ENCODE data around the gene CDK7. TPM values are rescaled to one million over a fixed set of nuclear protein-coding genes. Genes with fewer than 3 reads are reported as not detected.

CDK7 gene
- total and polyA plus RNA-seq, 2 donors = 17.3 to 31.2 TPM

- no peak overlapping the region for H3K27ac ChIP-seq (ENCODE audit: low read depth)
- 95% methylated on average over 1 of the region's 1 CpG for WGBS
- H3K4me3 ChIP-seq (ENCODE audit: low read depth, low read length) = no peak overlapping the region
- no peak for DNase-seq (ENCODE audit: extremely low spot score)
- no peaks in the 10 kb centered on the region for H3K36me3 ChIP-seq (ENCODE audit: insufficient read depth)
- no peaks in the 10 kb centered on the region for H3K4me1 ChIP-seq (ENCODE audit: insufficient read depth)
Measured at GRCh38 chr5:69326365-69326764, 91.7 kb downstream of the CDK7 start.

Other genes starting within 250 kb of the CDK7 start
- 79.0 TPM for gene SLC30A5, start 140.9 kb upstream of the CDK7 start, total RNA-seq
- gene SLC30A5, start 140.9 kb upstream of the CDK7 start, polyA plus RNA-seq = 28.4 TPM
- gene CCNB1, start 67.7 kb upstream of the CDK7 start, total RNA-seq = 41.9 TPM
- 4.6 TPM for gene CCNB1, start 67.7 kb upstream of the CDK7 start, polyA plus RNA-seq
- gene CENPH, start 45.3 kb upstream of the CDK7 start, total RNA-seq = 20.5 TPM
- gene CENPH, start 45.3 kb upstream of the CDK7 start, polyA plus RNA-seq = 3.9 TPM
- gene CCDC125, start 97.9 kb downstream of the CDK7 start, total RNA-seq = 9.1 TPM
- gene CCDC125, start 97.9 kb downstream of the CDK7 start, polyA plus RNA-seq = 2.0 TPM
- 42.0 TPM for gene AK6, start 134.6 kb downstream of the CDK7 start, total RNA-seq
- gene AK6, start 134.6 kb downstream of the CDK7 start, polyA plus RNA-seq = 46.1 TPM
- gene TAF9, start 134.6 kb downstream of the CDK7 start, total RNA-seq = 44.1 TPM
- 43.9 TPM for gene TAF9, start 134.6 kb downstream of the CDK7 start, polyA plus RNA-seq
- 44.6 TPM for gene RAD17, start 134.9 kb downstream of the CDK7 start, total RNA-seq
- 13.8 TPM for gene RAD17, start 134.9 kb downstream of the CDK7 start, polyA plus RNA-seq
- gene MARVELD2, start 180.2 kb downstream of the CDK7 start, total RNA-seq = 5.9 TPM
- 1.4 TPM for gene MARVELD2, start 180.2 kb downstream of the CDK7 start, polyA plus RNA-seq